Left colon (tissue), 2 donors: Measurements from ENCODE around the gene PMCH. TPM values are rescaled to one million over a fixed set of nuclear protein-coding genes. Genes with fewer than 3 reads are reported as not detected.
"Not testable (repeated sequence)": the region's sequence is repeated elsewhere in the genome, so short reads cannot be mapped to it uniquely, and the experiment has no call there.

ENCODE experiments used
- ATAC-seq: fragments of 200-7000 bp; cut with Tn5 transposase; one replicate; pipeline ENCODE4 v1.9.1; 2020; ENCODE audit warnings: mild to moderate bottlenecking, moderate library complexity
- DNase-seq, 2 donors: peaks; one replicate each; pipeline ENCODE4 v3.0.0-alpha.2; 2020
- intact Hi-C, 2 donors: fragments of 100-400 bp; cut with DNase I in 1 of 2; cut with micrococcal nuclease in 1 of 2; formaldehyde crosslinking; loops; one replicate each; pipeline versions ENCODE4 v1.11.2 to v1.14.0; 2022; cut with DNase I, micrococcal nuclease
- long read RNA-seq: library from polyadenylated mRNA; unstranded; transcript quantifications from one replicate; pipeline ENCODE4 v2.0.0, GENCODE V29; 2021
- total RNA-seq, 2 donors: library from RNA; stranded (reverse); fragmentation: NEBNext Ultra II Directional; extraction: Animal tissue kit (Norgen Biotek cat#: 25700); gene quantifications; one replicate each; pipeline ENCODE4 v1.2.1, GENCODE V29; 2021
- donor health status: DM: no; HTN: no; CAD: no.
- donor health status: DM: yes; HTN: yes; CAD: no.

Gene PMCH, protein sequence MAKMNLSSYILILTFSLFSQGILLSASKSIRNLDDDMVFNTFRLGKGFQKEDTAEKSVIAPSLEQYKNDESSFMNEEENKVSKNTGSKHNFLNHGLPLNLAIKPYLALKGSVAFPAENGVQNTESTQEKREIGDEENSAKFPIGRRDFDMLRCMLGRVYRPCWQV
- not detected for total RNA-seq
- long read RNA-seq = 0 reads

DNA sequence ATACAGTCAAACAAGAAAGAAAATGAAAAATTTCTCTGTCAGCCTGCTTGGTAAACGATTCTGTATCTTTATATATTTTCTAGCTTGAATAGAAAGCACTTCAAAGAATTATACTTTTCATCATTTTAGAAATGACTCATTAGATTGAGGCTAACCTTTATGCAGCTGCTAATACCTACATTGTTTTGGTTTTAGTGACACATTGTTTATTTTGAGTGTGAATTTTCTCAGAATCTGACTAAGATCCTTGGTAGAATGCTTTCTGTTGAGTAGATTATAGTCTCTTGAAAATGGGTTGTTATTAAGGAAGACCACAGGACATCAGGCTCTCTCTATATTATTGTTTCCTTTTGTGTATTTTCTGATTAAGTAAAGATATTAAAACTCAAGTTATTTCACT lies at the start of gene PMCH:
Gene PMCH, minus strand, starts transcription at position 45 of the 400 bp plus-strand sequence. CDS start 63 bp downstream, outside the sequence.
- intact Hi-C loops = no loop called here
- no peak for DNase-seq
- ATAC-seq = no peak

DNA sequence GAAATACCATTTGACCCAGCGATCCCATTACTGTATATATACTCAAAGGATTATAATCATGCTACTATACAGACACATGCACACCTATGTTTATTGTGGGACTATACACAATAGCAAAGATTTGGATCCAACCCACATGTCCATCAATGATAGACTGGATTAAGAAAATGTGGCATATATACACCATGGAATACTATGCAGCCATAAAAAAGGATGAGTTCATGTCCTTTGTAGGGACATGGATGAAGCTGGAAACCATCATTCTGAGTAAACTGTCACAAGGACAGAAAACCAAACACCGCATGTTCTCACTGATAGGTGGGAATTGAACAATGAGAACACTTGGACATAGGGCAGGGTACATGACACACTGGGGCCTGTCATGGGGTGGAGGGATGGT lies 43.2 kb upstream of the PMCH start:
- intact Hi-C loops, DNase-seq, ATAC-seq: not testable (repeated sequence)

DNA sequence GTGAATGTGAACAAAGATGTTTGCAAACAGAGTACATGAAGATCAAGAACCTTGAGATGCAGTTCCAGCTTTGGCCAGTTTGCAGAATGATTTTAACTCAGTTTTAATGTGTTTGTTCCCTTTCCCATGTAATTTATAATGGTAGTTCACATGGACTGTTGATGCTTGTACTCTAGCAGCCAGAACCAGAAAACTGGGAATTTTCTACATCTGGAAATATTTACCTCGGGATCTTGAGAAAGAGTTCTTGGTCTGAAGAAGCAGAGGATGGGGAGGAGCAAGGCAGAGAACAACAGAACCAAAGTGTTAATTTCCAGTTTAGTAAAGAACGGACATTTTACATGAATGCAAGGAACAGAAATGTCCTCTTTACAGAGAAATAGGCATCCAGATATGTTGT lies 37.0 kb upstream of the PMCH start:
- intact Hi-C loops = no loop called here
- no peak for DNase-seq
- no peak for ATAC-seq

DNA sequence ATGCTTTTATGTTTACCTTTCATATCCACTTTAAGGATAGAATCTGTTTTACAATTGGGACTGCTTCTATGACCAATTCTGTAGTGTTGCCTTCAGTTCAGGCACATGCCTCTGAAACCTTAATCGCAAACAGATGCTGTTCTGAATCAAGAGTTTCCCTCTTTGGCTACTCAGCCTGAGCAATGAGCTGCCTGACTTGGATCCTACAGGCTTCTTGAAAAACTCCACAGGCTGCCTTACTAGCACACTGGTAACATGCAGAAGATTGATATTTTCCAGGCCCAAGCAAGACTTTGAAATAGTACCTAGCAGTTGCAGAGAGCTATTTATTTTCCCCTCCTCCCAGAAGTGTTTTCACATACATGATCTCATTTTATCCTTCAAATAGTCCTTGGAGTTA lies 34.8 kb upstream of the PMCH start:
- no peak for ATAC-seq
- intact Hi-C loops = no loop called here
- no peak for DNase-seq

DNA sequence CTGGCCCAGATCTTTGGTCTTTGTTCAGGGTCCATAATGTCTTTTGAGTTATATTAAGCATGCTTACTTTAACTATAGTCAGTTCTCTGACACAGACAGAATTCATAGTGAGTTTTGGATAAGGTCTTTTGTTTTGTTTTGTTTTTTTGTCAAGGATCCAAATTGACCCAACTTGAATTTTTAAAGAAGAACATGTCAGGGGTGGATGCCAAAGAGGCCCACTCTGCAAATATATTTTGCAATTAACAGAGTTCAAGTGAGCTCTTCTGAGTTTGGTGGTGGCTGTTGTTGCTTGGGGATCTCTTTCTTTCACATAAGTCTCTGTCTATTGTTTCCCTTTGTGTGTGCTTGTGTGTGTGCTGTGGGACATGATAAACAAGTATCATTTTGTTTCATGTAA lies 34.4 kb upstream of the PMCH start:
- no peak for ATAC-seq
- DNase-seq = no peak
- intact Hi-C loops = no loop called here

DNA sequence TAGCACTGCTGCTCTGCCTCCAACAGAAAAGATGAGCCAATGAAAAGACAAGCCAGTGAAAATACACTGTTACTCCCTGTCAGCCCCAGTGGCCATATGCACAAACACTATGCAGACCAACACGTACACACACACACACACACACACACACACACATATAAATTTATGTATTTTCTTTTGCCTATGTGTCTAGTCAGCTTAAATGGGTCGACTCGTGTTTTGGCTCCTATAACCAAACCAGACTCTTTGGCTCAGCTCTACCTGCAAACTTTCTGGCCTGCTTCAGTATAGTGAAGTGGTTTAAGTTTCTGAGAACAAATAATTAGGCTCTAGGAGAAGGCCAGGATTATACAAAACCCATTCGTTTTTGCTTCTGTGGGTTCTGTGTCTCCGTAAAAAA lies 30.3 kb upstream of the PMCH start:
- DNase-seq = no peak
- no peak for ATAC-seq
- intact Hi-C loops = no loop called here

DNA sequence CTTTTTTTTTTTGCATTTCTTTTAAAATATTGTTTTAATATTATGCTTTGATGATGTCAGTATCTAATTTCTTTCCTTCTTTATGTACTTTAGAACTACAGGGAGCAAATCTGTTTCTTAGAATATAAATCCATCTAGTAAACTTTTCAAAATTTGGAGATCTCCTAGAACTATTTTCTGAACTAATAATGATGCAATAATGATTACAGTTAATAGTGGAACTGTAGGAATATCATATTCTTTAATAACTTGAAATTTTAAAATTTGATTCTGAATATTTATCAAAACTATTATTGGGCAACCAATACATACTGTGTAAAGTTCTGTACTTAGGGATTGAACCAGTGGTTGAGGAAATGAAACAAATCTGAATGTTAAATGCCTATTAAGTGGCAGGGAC lies 23.1 kb upstream of the PMCH start:
- ATAC-seq = no peak
- intact Hi-C loops = no loop called here
- no peak for DNase-seq

DNA sequence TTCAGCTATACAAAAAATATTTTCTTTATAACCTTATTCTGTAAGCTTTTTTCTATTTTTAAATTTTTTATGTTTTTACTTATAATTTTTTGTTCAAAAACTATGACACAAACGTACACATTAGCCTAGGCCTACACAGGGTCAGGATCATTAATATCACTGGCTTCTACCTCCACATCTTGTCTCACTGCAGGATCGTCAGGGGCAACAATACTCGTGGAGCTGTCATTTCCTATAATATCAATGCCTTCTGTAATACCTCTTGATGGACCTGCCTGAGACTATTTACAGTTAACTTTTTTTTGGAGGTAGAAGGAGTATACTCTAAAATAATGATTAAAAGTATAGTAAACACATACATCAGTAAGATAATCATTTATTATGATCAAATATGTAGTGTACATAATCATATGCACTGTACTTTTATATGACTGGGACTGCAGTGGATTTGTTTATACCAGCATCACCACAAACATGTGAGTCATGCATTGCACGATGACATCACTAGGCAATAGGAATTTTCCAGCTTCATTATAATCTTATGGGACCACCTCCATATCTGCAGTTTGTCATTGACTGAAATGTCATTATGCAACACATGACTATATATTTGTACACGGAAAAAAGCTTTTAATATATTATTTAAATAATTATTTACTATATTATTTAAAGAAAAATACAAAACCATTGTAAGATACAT lies 18.5 kb upstream of the PMCH start:
- no peak for DNase-seq
- ATAC-seq = no peak
- intact Hi-C loops = no loop called here

DNA sequence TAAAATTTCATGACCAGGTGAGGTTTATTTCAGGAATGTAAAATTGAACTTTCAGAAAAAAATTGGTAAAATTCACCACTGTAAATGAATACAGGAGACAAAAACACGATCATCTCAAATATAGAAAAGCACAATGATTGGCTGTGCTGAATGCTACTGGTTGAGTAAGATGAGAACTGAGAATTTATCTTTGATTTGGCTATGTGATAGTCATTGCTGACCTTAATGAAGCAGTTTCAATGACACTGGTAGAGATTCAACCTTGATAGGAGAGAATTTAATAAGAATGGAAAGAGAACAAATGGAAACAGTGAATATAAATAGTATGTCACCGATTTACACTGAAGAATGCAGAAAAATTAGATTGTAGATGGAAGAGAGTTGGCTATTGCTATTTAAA lies 6.4 kb upstream of the PMCH start:
- no peak for ATAC-seq
- DNase-seq = no peak
- intact Hi-C loops = no loop called here

DNA sequence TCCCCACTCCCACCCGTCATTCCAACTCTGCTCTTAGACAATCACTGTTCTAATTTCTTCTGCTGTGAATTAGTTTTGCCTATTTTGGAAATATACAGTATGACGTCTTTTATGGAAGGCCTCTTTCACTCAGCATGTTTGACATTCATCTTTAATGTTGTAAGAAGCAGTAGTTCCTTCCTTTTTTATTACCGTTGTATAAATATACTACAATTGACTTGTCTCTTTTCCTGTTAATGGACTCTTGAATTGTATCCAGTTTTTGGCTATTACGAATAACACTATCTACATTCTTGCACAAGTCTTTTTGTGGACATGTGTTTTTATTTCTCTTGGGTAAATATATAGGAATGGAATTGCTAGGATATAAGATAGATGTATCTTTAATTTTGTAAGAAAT lies 4.9 kb upstream of the PMCH start:
- no peak for ATAC-seq
- intact Hi-C loops = no loop called here
- no peak for DNase-seq

DNA sequence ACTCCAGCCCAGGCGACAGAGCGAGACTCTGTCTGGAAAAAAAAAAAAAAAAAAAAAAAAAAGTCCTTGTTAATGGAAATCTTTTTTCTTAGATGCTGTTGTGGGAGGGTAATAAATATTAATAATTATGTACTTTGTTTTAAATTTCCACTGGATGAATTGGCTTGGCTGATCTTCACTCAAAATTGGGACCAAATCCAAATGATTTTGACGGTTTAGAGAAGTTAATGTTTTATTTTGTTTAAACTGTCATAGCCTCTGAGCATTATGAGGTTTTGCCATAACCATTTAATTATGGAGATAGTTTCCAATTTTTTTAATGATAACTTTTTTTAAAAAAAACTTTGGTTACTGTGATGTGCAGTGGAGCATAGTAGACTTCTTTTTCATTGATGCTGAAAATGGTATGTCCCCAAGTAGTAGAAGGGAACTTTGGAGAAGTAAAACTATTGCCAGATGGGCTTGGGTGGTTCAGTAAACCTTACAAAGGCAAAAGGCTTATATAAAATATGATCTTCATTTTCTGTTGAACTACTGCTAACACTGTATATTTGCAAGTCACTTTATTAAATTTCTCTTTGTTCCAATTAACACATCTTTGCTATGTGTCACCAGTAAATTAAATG lies 3.9 kb upstream of the PMCH start:
- DNase-seq (no peak), ATAC-seq (no peak)
- intact Hi-C loops = no loop called here

DNA sequence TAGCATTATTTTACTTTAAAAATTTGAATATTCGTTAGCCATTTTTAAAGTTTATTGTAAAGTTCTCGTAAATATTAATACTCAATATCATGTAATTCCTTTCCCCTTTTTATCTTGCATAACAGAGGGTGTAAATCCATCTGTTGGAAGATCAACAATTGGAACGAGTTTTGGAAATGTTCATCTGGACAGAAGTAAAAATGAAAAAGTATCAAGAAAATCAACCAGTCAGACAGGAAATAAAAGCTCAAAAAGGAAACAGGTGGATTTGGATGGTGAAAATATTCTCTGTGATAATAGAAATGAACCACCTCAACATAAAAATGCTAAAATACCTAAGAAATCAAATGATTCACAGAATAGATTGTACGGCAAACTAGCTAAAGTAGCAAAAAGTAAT lies 1.8 kb downstream of the PMCH start:
- intact Hi-C loops = no loop called here
- no peak for DNase-seq
- ATAC-seq = no peak

DNA sequence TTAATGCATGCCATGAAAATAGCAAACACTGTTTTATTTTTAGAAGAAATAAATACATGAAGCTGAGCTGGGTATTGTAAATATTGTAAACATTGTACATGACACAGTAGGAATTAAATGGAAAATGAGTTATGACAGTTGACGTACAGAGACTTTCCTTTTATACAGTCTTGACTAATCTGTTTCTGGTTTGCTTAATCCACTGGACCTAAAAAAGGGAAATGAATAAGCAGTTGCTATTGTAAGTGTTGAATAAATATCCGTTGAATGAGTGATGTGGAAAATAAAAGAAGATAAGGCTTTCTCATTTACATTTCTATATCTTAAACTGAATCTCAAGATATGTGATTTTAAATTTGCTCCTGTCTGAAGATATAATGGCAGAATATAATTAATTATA lies 15.0 kb downstream of the PMCH start:
- no peak for ATAC-seq

DNA sequence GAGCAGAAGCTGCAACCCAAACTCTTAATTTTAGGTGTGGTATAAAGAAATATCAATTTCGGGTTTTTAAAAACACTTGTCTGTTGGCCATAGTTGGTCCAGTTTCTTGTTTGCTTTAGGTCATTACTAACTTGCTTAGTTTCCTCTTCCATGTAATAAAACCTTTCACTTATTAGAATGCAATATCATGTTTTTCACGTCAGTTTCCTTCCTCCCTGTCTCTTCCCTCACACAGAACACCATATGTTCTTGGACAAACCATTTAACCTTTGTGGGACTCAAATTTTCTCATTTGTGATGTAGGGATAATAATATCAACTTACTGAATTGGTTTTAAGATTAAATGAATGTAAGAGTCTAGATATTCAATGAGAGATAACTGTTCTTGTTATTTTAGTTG lies 22.9 kb downstream of the PMCH start:
- intact Hi-C loops = no loop called here
- DNase-seq (no peak), ATAC-seq (no peak)

More for the DNA sequence above, 15.0 kb downstream of the PMCH start:
- intact Hi-C loops = no loop called here
- DNase-seq = no peak

DNA sequence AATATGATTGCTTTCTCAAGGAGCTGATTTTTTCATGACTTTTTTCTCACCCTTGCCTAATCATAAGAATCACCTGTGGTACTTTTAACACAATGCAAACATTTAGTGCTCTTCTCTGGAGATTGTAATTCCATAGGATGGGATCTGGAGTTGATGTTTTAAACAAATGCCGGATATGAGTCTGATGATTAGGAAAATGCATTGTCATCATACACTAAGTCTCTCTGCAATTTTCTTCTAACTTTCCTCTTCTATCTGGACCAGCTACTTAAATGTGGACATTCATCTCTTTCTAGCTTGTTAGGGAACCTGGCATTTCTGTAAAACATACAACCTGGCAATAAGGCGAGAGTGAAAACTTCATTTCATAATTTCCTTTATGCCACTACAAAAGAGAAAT lies 23.5 kb downstream of the PMCH start:
- ATAC-seq = no peak
- intact Hi-C loops = no loop called here
- no peak for DNase-seq

DNA sequence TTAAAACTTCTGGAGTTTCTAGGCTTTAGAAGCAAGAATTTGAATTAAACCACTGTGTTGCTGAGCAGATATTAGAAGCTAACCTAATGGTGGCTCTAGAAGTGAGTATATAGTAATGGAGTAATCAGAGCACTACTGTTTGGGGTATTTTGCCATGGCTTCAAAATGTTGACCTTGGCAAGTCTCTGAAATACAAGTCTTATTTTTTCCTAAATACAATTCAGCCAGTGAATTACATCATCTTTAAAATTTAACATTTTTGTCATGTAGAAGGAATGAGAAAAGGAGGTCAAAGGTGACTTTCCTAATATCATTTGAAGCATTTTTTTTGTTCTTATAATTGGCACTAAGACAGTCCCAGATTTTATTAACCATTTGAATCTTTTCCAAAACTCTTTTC lies 25.2 kb downstream of the PMCH start:
- no peak for ATAC-seq
- DNase-seq = no peak
- intact Hi-C loops = no loop called here

DNA sequence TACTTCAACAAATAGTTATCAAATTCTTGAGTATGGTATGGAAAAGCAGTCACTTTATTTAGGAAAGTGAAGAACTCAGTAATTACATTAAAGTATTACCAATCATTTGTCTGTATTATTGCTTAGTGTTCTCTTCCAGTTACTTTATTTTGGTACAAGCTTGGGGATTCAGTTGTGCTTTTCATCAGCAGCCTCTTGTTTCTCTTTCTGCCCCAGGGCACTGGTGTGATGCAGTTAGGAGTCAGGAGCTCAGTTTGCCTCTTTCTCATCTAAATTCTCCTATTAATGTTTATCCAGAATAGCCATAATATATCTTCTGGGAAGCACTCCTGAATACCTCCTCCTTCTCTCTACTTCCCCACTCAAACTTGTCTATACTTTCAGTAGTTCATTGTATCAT lies 25.7 kb downstream of the PMCH start:
- ATAC-seq (no peak), DNase-seq (no peak)
- intact Hi-C loops = no loop called here

DNA sequence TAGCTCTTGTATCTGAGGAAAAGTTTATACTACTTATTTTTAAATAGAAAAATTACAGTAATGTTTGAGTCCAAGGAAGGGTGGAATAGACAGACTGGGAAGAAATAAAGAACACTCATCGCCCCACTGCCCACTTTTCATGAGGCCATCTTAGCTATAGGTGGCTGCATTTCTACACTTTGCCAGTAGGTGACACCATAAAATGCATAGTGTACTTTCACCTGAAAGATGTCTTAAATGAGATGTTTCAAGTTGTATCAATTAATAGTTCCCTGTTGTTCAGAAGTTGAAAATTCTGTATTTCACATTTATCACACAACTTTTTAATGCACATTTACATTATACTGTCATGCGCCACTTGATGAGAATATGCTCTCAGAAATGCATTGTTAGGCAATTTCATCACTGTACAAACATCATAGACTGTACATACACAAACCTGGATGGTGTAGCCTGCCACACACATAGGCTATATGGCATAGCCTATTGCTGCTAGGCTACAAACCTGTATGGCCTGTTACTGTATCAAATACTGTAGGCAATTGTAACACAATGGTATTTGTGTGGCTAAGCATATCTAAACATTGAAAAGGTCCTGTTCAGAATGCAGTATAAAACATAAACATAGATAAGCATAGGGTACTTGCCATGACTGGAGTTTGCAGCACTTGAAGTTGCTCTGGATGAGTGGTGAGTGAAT lies 27.6 kb downstream of the PMCH start:
- intact Hi-C loops = no loop called here
- ATAC-seq (peak; percentile 47), DNase-seq (no peak)

DNA sequence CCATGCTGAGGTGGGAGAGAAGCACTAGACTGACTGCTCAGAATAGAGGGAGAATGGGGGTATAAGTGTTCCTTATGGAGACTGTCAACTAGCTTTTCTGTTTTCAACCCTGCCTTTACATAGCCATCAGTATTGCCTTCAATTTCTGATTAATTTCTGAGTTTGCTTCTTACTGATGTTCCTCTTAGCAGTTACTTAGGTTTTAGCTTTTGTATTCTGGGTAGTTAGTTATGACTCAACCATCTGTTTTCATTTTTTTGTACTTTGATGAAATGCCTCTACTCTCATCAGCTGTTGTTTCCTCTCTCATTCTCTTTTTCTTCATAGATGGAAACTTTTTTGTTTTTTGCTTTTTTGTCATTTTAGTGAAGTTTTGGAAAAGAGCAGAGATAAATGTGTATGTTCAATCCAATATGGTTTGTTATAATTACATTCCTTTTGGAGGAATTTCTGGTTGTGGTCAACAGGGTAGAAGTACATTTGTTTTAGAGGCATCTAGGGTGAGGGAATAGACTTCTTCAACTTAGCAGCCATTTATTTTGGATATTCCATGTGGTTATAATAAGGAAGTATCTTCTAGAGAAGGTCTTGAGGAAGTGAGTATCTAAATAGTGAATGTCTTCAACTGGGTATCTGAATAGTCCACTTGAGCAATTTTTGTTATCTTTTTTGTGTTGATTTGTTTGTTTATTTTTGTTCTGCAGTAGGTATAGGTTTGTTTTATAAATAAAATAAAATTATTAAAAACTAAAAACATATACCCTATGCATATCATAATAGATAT lies 29.6 kb downstream of the PMCH start:
- ATAC-seq (no peak), DNase-seq (no peak)
- intact Hi-C loops = no loop called here
